ENCODE data around the gene MYL10. TPM values are rescaled to one million over a fixed set of nuclear protein-coding genes. Genes with fewer than 3 reads are reported as not detected.

MYL10 gene
- total and polyA plus RNA-seq, 2 of the 8 experiments (the other 6 are each of a cell fraction or from before 2014, with no cell fraction given) = 0.18 TPM; not detected in 1

- Histone ChIP-seq H2AK5ac (ENCODE audit: low read depth, low read length) (no peak overlapping the region), H4K8ac (ENCODE audit: extremely low read depth, insufficient read depth, low read length) (no peak overlapping the region), H3K23ac (ENCODE audit: insufficient read length) (no peak overlapping the region), H3K36me3 (ENCODE audit: control insufficient read depth in 2 of 4, insufficient read depth in 4 of 4, low read length in 3 of 4) (no peaks in the 10 kb centered on the region), H2BK15ac (ENCODE audit: low read length) (no peak overlapping the region), H3K18ac (ENCODE audit: extremely low read depth, low read length) (no peak overlapping the region), H2BK5ac (ENCODE audit: low read depth, low read length) (no peak overlapping the region), H3K14ac (ENCODE audit: insufficient read length) (no peak overlapping the region), H3K9me3 (ENCODE audit: insufficient read depth in 2 of 2, low read depth in 1 of 2, low read length in 1 of 2) (no peaks in the 10 kb centered on the region), H3K4me1 (replicated peaks in 1 of 4; ENCODE audit: control insufficient read depth in 3 of 4, insufficient read depth in 4 of 4, low read length in 3 of 4) (peaks cover 0 to 4% (median 1%) of the 10 kb centered on the region in 4 experiments; a peak in 3 of 7 replicates), H3K4ac (replicated peaks; ENCODE audit: insufficient read length, low read depth, low read length) (no peak overlapping the region), H3K27ac (ENCODE audit: low read depth, low read length) (no peak overlapping the region), H3K4me3 (ENCODE audit: extremely low read depth in 1 of 4, insufficient read depth in 2 of 4, low read depth in 3 of 4, low read length in 4 of 4) (no peak overlapping the region), H3K56ac (replicated peaks; ENCODE audit: insufficient read length, low read depth, low read length) (no peak overlapping the region), H2AFZ (ENCODE audit: low read length) (no peak overlapping the region), H3K23me2 (ENCODE audit: low read depth, low read length) (no peaks in the 10 kb centered on the region), H3K27me3 (replicated peaks in 1 of 4; ENCODE audit: control insufficient read depth in 3 of 4, extremely low read depth in 1 of 4, insufficient read depth in 3 of 4, low read length in 3 of 4) (no peaks in the 10 kb centered on the region), H3K79me1 (ENCODE audit: low read depth, low read length) (no peaks in the 10 kb centered on the region), H2BK120ac (replicated peaks; ENCODE audit: low read depth, low read length) (no peak overlapping the region), H2BK12ac (ENCODE audit: low read depth, low read length) (no peak overlapping the region; the same call in 1 of the 2 replicates), H4K5ac (ENCODE audit: insufficient read length, low read depth, low read length) (no peak overlapping the region), H3K79me2 (ENCODE audit: control insufficient read depth in 1 of 2, insufficient read depth in 2 of 2, low read length in 2 of 2) (no peaks in the 10 kb centered on the region), H3K9ac (replicated peaks in 1 of 4; ENCODE audit: extremely low read depth in 1 of 4, low read depth in 3 of 4, low read length in 3 of 4) (no peak overlapping the region), H4K20me1 (replicated peaks in 1 of 2; ENCODE audit: control insufficient read depth in 1 of 2, insufficient read depth in 2 of 2, low read length in 2 of 2) (no peaks in the 10 kb centered on the region), H4K91ac (replicated peaks; ENCODE audit: insufficient read length, low read length) (no peak overlapping the region), H2BK20ac (ENCODE audit: low read length) (no peak overlapping the region), H3K4me2 (ENCODE audit: insufficient read depth in 1 of 2, low read depth in 2 of 2, low read length in 2 of 2) (no peak overlapping the region)
- POLR2A ChIA-PET (ENCODE audit: partially characterized antibody) = interaction anchor here (0.7 to 1.1 kb wide), 2 partner anchors 21 to 159 kb away, joined by 3 to 4 read pairs; no protein-coding TSS in a partner anchor
- DNase-seq (ENCODE audit: low read depth in 1 of 2, low spot score in 2 of 2) (no peak), FAIRE-seq (no peak)
- CTCF ChIA-PET (ENCODE audit: partially characterized antibody) = interaction anchor here (1.1 to 1.6 kb wide), 3 partner anchors 23 to 43 kb away, joined by 3 to 4 read pairs (median 4); no protein-coding TSS in a partner anchor
- 78% methylated on average over 13 of the region's 13 CpGs; no CpG with 5 or more reads in 1 of the 2 experiments for WGBS, 2 experiments (ENCODE audit: extremely low coverage in 1 of 2, insufficient coverage in 1 of 2, insufficient read length in 1 of 2, insufficient replicate concordance in 2 of 2, low coverage in 1 of 2, low lambda C conversion rate in 2 of 2, missing lambda C conversion rate in 1 of 2)
- TF ChIP-seq POU5F1 (IDR thresholded peaks at IDR 0.05; ENCODE audit: low read depth, low read length) (no peak), CBX8 (IDR thresholded peaks at IDR 0.05; ENCODE audit: borderline replicate concordance, low read depth, low read length) (no peak), CREB1 (IDR thresholded peaks at IDR 0.05) (no peak), USF2 (IDR thresholded peaks at IDR 0.05; ENCODE audit: low read length) (no peak), YY1 (IDR thresholded peaks at IDR 0.05; ENCODE audit: low read depth, low read length) (no peak), SAP30 (IDR thresholded peaks at IDR 0.05; ENCODE audit: insufficient read depth, insufficient replicate concordance, low read length) (no peak), TEAD4 (IDR thresholded peaks at IDR 0.05; ENCODE audit: low read depth, low read length) (no peak), KDM1A (IDR thresholded peaks at IDR 0.05; ENCODE audit: borderline replicate concordance, low read length) (no peak)
Measured at GRCh38 chr7:101645951-101646350, 16.9 kb upstream of the MYL10 start.
